Left ventricle myocardium superior (tissue), 1 donor: ENCODE data around the gene FSIP1. TPM values are rescaled to one million over a fixed set of nuclear protein-coding genes. Genes with fewer than 3 reads are reported as not detected.

Experiments
- ATAC-seq: fragments of 200-7000 bp; cut with Tn5 transposase; one replicate; pipeline ENCODE4 v1.9.1; 2020; ENCODE audit warnings: mild to moderate bottlenecking, moderate library complexity
- DNase-seq: peaks from one replicate; pipeline ENCODE4 v3.0.0-alpha.2; 2020
- intact Hi-C: fragments of 100-400 bp; cut with micrococcal nuclease; formaldehyde crosslinking; loops from one replicate; pipeline ENCODE4 v1.11.0; 2022
- total RNA-seq: library from RNA; stranded (reverse); fragmentation: NEBNext Ultra II Directional; extraction: Animal tissue kit (Norgen Biotek cat#: 25700); gene quantifications from one replicate; pipeline ENCODE4 v1.2.1, GENCODE V29; 2021
- donor health status: DM: no; HTN: yes; CAD: no; lungs with severe emphysema.

FSIP1 gene
- total RNA-seq, 1 donor from 2014 or later: 1.0 TPM

DNA sequence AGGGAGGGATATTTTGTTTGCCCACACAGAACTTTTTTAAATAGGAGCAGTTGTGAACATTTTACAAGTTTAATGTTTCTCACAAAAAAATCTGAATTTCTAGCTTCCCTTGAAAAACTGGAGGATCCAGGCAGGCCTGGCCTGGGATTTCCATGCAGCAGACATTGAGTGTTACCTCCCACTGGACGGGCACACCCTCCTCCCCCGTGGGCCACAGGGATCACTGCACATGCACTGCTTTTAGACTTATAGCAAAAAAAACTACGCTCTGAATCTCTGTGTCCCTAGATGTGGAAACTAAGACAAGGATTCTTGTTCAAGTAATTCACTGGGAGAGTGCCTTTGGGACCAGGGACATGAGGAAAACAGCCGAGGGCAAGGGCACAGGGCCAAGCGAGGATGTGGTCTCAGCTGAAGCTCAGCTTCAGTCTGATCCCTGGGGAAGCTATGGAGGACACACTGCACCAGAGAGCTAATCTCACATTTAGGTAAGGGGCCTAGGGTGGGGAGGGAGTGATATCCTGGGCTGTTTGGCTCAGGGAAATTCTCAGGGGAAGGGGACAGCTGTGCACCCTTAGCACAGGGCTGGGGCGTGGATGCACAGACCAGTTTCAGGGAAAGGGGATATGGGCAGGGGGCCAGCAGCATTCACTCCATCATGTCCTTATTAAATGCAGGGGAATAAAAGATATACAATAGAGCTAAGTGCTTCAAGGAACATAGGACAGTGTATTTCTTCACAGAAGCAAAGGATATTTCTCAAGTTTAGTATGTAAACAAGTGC is 46.0 kb downstream of the FSIP1 start:
- ATAC-seq: peak; percentile 92
- intact Hi-C loops: no loop called here
- peak; percentile 80 for DNase-seq

- intact Hi-C loops: no loop called here
- ATAC-seq (no peak), DNase-seq (no peak)
Observed at GRCh38 chr15:39735120-39735717, 47.4 kb downstream of the FSIP1 start.

DNA sequence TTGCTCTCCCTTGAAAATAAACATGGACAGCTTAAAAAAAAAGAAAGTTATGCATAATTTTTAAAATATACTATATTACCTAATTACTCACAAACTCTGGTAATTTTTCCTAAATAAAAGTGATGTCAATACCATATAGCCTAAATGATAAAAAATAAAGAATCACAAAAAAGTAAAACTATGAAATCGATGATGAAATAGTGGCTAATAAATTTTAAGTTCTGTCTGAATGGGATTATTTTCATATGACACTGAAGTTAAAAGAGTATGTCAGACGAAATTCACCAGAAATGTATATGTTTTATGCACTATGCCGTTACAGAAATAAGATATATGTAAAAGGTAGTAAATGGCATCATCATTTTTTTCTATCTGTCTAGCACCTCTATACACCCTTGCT is 51.4 kb downstream of the FSIP1 start:
- no peak for DNase-seq
- intact Hi-C loops: no loop called here
- no peak for ATAC-seq

DNA sequence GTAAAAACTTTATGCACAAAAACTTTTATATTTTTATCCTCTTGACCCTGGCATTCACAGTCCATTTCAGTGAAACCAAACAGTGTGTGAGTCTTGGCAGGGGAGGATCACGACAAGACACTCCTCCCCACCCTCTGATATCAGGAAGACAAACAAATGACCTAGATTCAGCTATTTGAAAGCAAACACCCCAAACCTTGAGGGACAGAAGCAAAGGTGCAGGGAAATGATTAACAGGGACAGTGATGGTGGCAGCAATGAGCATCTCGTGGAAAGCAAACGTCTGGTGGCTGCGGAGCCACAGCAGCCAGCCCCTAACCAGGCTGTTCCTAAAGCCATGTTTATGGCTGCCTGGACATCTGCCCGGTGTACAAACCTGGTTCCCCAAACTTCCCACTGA is 52.1 kb downstream of the FSIP1 start:
- intact Hi-C loops: no loop called here
- DNase-seq: no peak

DNA sequence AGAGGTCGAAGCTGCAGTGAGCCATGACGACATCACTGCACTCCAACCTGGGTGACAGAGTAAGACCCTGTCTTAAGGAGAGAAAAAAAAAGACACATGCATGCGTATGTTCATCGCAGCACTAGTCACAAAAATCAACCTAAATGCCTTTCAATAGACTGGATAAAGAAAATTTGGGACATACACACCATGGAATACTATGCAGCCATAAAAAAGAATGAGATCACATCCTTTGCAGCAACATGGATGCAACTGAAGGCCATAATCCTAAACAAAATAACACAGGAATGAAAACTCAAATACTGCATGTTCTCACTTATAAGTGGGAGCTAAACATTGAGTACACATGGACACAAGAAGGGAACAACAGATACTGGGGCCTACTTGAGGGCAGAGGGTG is 53.1 kb downstream of the FSIP1 start:
- intact Hi-C loops: no loop called here
- ATAC-seq: no peak
- no peak for DNase-seq

More for the DNA sequence above, 52.1 kb downstream of the FSIP1 start:
- ATAC-seq: no peak

DNA sequence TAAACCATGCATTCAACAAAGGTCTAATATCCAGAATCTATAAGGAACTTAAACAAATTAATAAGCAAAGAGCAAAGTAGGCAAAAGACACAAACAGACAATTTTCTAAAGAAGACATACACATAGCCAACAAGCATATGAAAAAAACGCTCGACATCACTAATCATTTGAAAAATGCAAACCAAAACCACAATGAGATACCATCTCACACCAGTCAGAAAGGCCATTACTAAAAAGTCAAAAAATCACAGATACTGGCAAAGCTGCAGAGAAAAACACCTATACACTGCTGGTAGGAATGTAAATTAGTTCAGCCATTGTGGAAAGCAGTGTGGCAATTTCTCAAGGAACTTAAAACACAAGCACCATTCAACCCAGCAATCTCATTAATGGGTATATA is 53.8 kb downstream of the FSIP1 start:
- intact Hi-C loops: no loop called here
- ATAC-seq (no peak), DNase-seq (no peak)

DNA sequence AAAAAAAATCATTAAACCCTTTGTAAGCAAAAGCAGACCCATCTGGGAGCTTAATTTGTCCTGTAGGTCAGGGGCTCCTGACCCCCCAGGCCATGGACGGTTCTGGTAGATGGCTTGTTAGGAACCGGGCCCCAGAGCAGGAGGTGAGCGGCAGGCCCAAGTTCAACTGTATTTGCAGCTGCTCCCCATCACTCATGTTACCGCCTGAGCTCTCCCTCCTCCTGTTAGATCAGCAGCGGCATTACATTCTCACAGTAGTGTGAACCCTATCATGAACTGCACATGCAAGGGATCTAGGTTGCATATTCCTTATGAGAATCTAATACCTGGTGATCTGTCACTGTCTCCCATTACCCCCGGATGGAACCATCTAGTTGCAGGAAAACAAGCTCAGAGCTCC is 60.7 kb downstream of the FSIP1 start:
- ATAC-seq (no peak), DNase-seq (no peak)
- intact Hi-C loops: no loop called here

GRCh38 chr15:39720621-39721611 is 61.7 kb downstream of the FSIP1 start:
- no peak for ATAC-seq
- DNase-seq: no peak
- intact Hi-C loops: no loop called here

- DNase-seq: no peak
- intact Hi-C loops: no loop called here
- no peak for ATAC-seq
Observed at GRCh38 chr15:39720081-39720480, 62.6 kb downstream of the FSIP1 start.

DNA sequence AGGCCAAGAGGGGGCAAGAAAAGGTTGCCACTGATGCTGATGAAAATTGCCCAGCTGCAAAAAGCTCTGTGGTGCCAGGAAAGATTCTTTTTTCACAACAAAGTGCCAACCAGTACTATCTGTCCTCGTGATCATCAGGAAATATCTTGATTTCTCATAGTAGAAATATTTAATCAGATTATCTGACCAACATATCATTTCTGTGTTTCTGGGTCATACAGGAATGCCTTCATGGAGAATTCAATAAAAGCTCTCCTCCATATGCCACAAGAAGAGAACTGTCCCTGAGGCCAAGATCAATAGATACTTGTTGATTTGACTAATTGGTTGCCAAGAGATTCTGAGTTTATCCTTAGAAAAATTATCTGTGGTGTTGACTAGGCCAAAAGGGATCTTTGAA is 63.5 kb downstream of the FSIP1 start:
- DNase-seq: no peak
- no peak for ATAC-seq
- intact Hi-C loops: no loop called here

DNA sequence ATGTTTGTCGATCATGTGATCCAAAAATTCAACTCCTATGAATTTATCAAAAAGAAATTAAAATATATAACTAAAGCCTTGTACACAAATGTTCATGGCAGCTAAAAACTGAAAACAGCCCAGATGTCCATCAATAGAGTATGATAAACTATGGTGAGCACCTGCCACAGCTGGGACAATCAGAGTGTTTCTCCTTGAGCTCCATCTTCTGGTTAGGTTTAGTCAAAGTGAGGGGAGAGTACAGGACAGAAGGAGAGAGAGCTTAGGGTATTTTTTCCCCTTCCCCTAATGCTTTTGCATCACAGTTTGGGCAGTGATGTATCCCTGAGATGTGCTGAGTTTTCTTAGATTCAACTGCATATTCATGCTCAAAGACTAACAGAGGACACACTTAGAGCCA is 65.5 kb downstream of the FSIP1 start:
- no peak for DNase-seq
- intact Hi-C loops: no loop called here
- ATAC-seq: no peak

DNA sequence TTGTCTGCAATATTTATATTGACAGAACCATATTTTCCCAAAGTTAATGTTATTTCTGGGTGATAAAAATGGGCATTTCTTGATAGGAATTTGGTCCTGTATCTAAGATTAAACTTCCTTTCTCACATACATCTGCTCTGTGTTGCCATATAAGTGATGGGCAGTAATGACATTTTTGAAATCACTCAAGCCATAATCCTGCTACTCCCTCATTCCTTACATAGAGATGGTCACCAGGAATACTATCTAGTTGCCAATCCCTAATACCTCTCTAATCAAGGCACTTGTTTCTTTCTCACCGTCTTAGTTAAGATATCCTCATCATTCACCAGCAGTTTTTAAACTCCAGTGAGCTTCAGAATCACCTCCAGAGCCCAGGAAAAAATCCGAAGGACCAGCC is 68.4 kb downstream of the FSIP1 start:
- intact Hi-C loops: no loop called here
- ATAC-seq (no peak), DNase-seq (no peak)

DNA sequence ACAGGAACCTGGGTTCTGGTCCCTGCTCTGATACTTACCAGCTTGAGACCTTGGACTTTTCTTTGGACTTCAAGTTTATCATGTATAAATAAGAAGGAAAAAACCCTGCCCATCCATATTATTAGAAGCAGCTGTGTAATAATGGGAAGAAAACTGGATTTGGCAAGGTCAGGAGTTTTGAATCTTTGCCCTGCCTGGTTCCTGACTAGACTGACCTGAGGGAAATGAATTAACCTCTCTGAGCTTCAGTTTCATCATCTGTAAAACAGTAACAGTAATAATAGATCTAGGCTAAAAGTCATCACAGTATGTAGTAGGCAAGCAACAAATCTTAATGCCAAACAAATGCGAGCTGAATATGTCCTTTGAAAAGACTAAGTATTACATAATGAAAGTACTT is 68.8 kb downstream of the FSIP1 start:
- DNase-seq (no peak), ATAC-seq (no peak)
- intact Hi-C loops: no loop called here

DNA sequence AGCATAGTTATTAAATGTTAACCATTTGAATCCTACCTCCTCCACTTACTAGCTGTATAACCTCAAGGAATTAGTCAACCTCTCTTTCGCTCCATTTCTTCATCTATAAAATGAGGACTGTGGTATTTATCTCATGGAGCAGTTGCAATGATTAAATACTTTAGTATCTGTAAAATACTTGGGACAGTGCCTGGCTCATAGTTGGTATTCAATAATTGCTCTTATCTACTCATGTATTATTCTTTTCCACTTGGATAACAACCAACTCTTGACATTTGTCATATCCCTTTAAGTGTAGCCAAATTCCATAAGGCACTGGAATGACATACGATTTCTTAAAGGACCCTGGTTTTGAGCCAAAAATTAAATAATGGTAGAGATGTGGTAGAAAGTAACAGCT is 72.0 kb downstream of the FSIP1 start:
- no peak for ATAC-seq
- no peak for DNase-seq
- intact Hi-C loops: no loop called here

DNA sequence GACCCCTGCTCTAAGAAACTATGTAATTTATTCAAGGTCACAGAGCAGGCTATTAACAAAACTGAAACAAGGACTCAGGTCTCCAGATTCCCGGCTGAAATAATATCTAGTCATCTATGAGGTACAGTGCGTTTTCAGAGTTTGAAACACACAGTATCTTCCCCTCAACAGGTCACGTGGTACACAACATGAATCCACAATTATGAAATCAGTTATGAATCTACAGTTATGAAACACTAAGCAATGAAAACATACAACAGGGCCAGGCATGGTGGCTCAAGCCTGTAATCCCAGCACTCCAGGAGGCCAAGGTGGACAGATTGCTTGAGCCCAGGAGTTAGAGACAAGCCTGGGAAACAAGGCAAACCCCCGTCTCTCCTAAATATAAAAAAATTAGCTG is 72.7 kb downstream of the FSIP1 start:
- intact Hi-C loops: no loop called here
- ATAC-seq: no peak
- DNase-seq: no peak

- intact Hi-C loops: no loop called here
- ATAC-seq (no peak), DNase-seq (no peak)
Observed at GRCh38 chr15:39706206-39706605, 76.4 kb downstream of the FSIP1 start.

- DNase-seq (no peak), ATAC-seq (no peak)
- intact Hi-C loops: no loop called here
Observed at GRCh38 chr15:39704689-39705088, 78.0 kb downstream of the FSIP1 start.

GRCh38 chr15:39704235-39704634 is 78.4 kb downstream of the FSIP1 start:
- DNase-seq (no peak), ATAC-seq (no peak)
- intact Hi-C loops: no loop called here

DNA sequence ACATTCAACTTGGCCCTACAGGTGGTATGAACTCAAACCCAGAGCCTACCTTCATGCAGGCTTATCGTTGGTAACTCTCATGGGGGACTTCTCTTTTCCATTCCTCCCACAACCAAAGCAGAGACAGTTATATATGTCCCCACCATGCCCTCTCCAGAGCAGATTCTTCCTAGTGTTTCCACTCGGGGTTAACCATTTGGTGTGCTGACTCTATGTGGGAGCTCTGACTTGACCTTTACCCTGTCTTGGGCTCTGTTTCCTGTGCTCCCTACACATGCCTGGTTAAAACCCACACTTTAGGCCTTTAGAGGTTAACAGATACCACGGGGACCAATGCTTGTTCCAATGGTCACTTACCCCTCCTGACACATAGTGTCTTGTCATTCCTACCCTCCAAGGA is 80.7 kb downstream of the FSIP1 start:
- DNase-seq (no peak), ATAC-seq (no peak)
- intact Hi-C loops: no loop called here

- DNase-seq (no peak), ATAC-seq (no peak)
- intact Hi-C loops: no loop called here
Observed at GRCh38 chr15:39700375-39700700, 82.3 kb downstream of the FSIP1 start.
